Caco-2 (cell line): ENCODE data around the gene CCIN. TPM values are rescaled to one million over a fixed set of nuclear protein-coding genes. Genes with fewer than 3 reads are reported as not detected.

Source experiments
- BruUV-seq: library from RNA; stranded (reverse); fragments of 400-500 nt; replicated peaks from 2 replicates; lab custom pipeline; 2021; lab: Mats Ljungman, UMichigan
- CTCF ChIA-PET: fragments of 300-600 bp; sonication (Branson Sonifier 250); formaldehyde crosslinking; loops from one replicate; lab custom pipeline; 2022; ENCODE audit warnings: antibody characterized with exemption; lab: Charles Lee
- POLR2A ChIA-PET: fragments of 300-600 bp; sonication (Branson Sonifier 250); formaldehyde crosslinking; loops from one replicate; lab custom pipeline; 2022; ENCODE audit warnings: antibody characterized with exemption; lab: Charles Lee
- DNase-seq, 2 experiments: peaks; one replicate each; pipeline versions ENCODE4 v3.0.0 to v3.0.0-alpha.2; 2020 to 2022
- H3K27me3 ChIP-seq: replicated peaks from 2 replicates; pipeline ENCODE4 v1.6.0; 2011; ENCODE audit warnings: low read length; ENCODE audit not compliant: control insufficient read depth, insufficient read depth
- H3K36me3 ChIP-seq: 2 replicates; pipeline ENCODE4 v1.5.1; 2011; ENCODE audit warnings: low read length; ENCODE audit not compliant: control insufficient read depth, insufficient read depth
- H3K4me1 ChIP-seq: fragments of 250-450 bp; sonication (Bioruptor Pico); 2 replicates; pipeline ENCODE4 v1.5.1; 2020; ENCODE audit warnings: mild to moderate bottlenecking
- H3K4me3 ChIP-seq: 2 replicates; pipeline ENCODE4 v1.5.1; 2011; ENCODE audit warnings: low read depth, mild to moderate bottlenecking, control low read depth, low read length
- H3K9me3 ChIP-seq: fragments of 250-450 bp; sonication (Bioruptor Pico); 2 replicates; pipeline ENCODE4 v1.5.1; 2020; ENCODE audit warnings: mild to moderate bottlenecking, moderate library complexity
- H3K27ac Mint-ChIP-seq: one replicate; pipeline ENCODE4 v1.8.0; 2022; ENCODE audit warnings: mixed read lengths; ENCODE audit not compliant: unreplicated experiment
- H3K27me3 Mint-ChIP-seq: one replicate; pipeline ENCODE4 v1.8.0; 2022; ENCODE audit warnings: mixed read lengths; ENCODE audit not compliant: insufficient read depth, unreplicated experiment
- H3K36me3 Mint-ChIP-seq: one replicate; pipeline ENCODE4 v1.8.0; 2022; ENCODE audit warnings: mild to moderate bottlenecking, mixed read lengths; ENCODE audit not compliant: insufficient read depth, unreplicated experiment
- H3K4me1 Mint-ChIP-seq: one replicate; pipeline ENCODE4 v1.8.0; 2022; ENCODE audit warnings: low read depth, mixed read lengths; ENCODE audit not compliant: unreplicated experiment
- H3K4me3 Mint-ChIP-seq: one replicate; pipeline ENCODE4 v1.8.0; 2022; ENCODE audit warnings: mild to moderate bottlenecking, moderate library complexity, mixed read lengths; ENCODE audit not compliant: unreplicated experiment
- H3K9me3 Mint-ChIP-seq: one replicate; pipeline ENCODE4 v1.8.0; 2022; ENCODE audit warnings: mixed read lengths; ENCODE audit not compliant: unreplicated experiment
- intact Hi-C: fragments of 100-400 bp; cut with micrococcal nuclease; formaldehyde crosslinking; loops from one replicate; pipeline ENCODE4 v1.10.0; 2022; ENCODE audit not compliant: unreplicated experiment
- total RNA-seq: library from RNA; stranded (reverse); gene quantifications from 2 replicates; pipeline ENCODE4 v1.2.3, GENCODE V29; 2022
- TF ChIP-seq, protein P1 (sequence below), 2 experiments: fragments of 200-600 bp in 1 of 2; IDR thresholded peaks; 1 replicate in 1 of 2; 2 replicates in 1 of 2; pipeline versions ENCODE4 v1.5.1 to v1.8.0; 2011 to 2022; ENCODE audit warnings: antibody characterized with exemption in 1 of 2, control low read depth in 1 of 2, inconsistent platforms in 1 of 2, low read depth in 1 of 2, low read length in 1 of 2, mild to moderate bottlenecking in 1 of 2, moderate library complexity in 1 of 2; ENCODE audit not compliant: insufficient read depth in 1 of 2, severe bottlenecking in 1 of 2, unreplicated experiment in 1 of 2

CCIN gene
- total RNA-seq, 1 experiment from 2014 or later = not detected

GRCh38 chr9:36147441-36148175, 21.6 kb upstream of the CCIN start:
- H3K36me3 Mint-ChIP-seq = no peaks in the 10 kb centered on the region
- H3K4me3 Mint-ChIP-seq = no peak overlapping the region
- BruUV-seq = no TSS peak
- no peak for DNase-seq
- no peak overlapping the region for H3K27ac Mint-ChIP-seq
- TF ChIP-seq, protein P1, sequence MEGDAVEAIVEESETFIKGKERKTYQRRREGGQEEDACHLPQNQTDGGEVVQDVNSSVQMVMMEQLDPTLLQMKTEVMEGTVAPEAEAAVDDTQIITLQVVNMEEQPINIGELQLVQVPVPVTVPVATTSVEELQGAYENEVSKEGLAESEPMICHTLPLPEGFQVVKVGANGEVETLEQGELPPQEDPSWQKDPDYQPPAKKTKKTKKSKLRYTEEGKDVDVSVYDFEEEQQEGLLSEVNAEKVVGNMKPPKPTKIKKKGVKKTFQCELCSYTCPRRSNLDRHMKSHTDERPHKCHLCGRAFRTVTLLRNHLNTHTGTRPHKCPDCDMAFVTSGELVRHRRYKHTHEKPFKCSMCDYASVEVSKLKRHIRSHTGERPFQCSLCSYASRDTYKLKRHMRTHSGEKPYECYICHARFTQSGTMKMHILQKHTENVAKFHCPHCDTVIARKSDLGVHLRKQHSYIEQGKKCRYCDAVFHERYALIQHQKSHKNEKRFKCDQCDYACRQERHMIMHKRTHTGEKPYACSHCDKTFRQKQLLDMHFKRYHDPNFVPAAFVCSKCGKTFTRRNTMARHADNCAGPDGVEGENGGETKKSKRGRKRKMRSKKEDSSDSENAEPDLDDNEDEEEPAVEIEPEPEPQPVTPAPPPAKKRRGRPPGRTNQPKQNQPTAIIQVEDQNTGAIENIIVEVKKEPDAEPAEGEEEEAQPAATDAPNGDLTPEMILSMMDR (IDR thresholded peaks at IDR 0.05; ENCODE audit: insufficient read depth in 1 of 2, low read depth in 1 of 2, low read length in 1 of 2, severe bottlenecking in 1 of 2, unreplicated experiment in 1 of 2) = no peak
- POLR2A ChIA-PET = no interaction called here
- Histone ChIP-seq H3K36me3 (no peaks in the 10 kb centered on the region), H3K27me3 (no peaks in the 10 kb centered on the region), H3K4me1 (no peaks in the 10 kb centered on the region), H3K9me3 (peaks cover 6% of the 10 kb centered on the region; the same call in 1 of the 2 replicates), H3K4me3 (no peak overlapping the region)
- peaks cover 15% of the 10 kb centered on the region for H3K9me3 Mint-ChIP-seq
- no peaks in the 10 kb centered on the region for H3K27me3 Mint-ChIP-seq
- CTCF ChIA-PET = no interaction called here
- no peaks in the 10 kb centered on the region for H3K4me1 Mint-ChIP-seq
- intact Hi-C loops = no loop called here

- Histone ChIP-seq H3K36me3 (no peaks in the 10 kb centered on the region), H3K4me1 (no peaks in the 10 kb centered on the region), H3K9me3 (peaks cover 6% of the 10 kb centered on the region; the same call in 1 of the 2 replicates), H3K27me3 (no peaks in the 10 kb centered on the region), H3K4me3 (no peak overlapping the region)
- ChIA-PET POLR2A (no interaction called here), CTCF (no interaction called here)
- Mint-ChIP-seq H3K36me3 (no peaks in the 10 kb centered on the region), H3K27ac (no peak overlapping the region), H3K27me3 (no peaks in the 10 kb centered on the region), H3K4me3 (no peak overlapping the region), H3K4me1 (no peaks in the 10 kb centered on the region), H3K9me3 (peaks cover 15% of the 10 kb centered on the region)
- intact Hi-C loops = no loop called here
- TF ChIP-seq, protein P1 (IDR thresholded peaks at IDR 0.05; ENCODE audit: insufficient read depth in 1 of 2, low read depth in 1 of 2, low read length in 1 of 2, severe bottlenecking in 1 of 2, unreplicated experiment in 1 of 2) = no peak
- DNase-seq = no peak
- BruUV-seq = no TSS peak
Observed at GRCh38 chr9:36148311-36149051, 20.7 kb upstream of the CCIN start.

DNA sequence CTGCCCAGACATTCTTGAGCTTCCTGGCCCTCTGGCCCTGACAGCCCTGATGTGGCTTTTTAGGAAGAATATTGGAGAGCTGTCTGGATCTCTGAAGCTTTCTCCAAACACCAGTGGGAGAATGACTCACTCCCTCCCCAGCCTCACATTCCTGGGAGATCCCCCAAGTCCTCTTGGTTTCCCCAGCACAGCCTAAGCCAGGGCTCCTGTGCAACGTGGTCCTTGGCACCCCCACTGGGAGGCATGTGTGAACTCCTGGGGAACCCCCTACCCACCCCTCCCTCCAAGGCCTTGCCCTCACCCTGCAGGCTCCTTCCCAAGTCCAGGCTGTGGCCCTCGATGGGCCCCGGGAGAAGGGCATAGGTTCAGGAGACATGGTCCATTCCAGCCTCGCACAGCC, 20.0 kb upstream of the CCIN start:
- intact Hi-C loops = no loop called here
- Histone ChIP-seq H3K4me3 (no peak overlapping the region), H3K4me1 (no peaks in the 10 kb centered on the region), H3K27me3 (no peaks in the 10 kb centered on the region), H3K9me3 (peaks cover 6% of the 10 kb centered on the region; the same call in 1 of the 2 replicates), H3K36me3 (no peaks in the 10 kb centered on the region)
- DNase-seq = no peak
- no TSS peak for BruUV-seq
- Mint-ChIP-seq H3K9me3 (peaks cover 15% of the 10 kb centered on the region), H3K36me3 (no peaks in the 10 kb centered on the region), H3K27ac (no peak overlapping the region), H3K27me3 (no peaks in the 10 kb centered on the region), H3K4me3 (no peak overlapping the region), H3K4me1 (no peaks in the 10 kb centered on the region)
- TF ChIP-seq, protein P1 (IDR thresholded peaks at IDR 0.05; ENCODE audit: insufficient read depth in 1 of 2, low read depth in 1 of 2, low read length in 1 of 2, severe bottlenecking in 1 of 2, unreplicated experiment in 1 of 2) = no peak
- CTCF ChIA-PET = no interaction called here
- POLR2A ChIA-PET = no interaction called here
